ENCODE measurements around the gene TMEFF2.

TMEFF2 gene

DNA sequence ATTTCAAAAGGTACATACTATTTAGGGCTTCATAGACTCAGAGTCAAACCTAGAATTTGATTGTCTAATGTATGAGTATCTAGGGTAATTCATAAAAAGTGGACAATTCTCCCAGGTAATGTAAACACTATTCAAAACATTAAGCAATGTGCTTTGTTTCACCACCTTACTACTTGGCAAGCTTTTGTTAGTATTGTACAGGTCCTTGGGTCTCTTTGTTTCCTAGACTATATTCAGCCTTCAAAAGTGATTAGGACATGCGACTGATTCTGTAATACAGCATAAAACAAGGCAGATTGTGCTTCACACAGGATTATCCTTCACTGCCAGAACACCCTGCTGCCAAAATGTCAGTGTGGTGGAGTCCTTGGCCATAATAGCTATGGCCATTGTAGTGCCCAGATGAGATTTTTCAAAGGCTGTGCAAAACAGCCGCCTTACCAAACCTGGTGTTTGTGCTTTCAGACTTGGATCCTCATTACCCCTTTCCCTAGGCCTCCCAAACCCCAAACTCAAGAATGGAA lies 257.8 kb downstream of the TMEFF2 start:
- no peak for DNase-seq (ENCODE audit: low read depth)
- H3K4me3 ChIP-seq (ENCODE audit: low read length): no peak overlapping the region
- TF ChIP-seq, protein P1, sequence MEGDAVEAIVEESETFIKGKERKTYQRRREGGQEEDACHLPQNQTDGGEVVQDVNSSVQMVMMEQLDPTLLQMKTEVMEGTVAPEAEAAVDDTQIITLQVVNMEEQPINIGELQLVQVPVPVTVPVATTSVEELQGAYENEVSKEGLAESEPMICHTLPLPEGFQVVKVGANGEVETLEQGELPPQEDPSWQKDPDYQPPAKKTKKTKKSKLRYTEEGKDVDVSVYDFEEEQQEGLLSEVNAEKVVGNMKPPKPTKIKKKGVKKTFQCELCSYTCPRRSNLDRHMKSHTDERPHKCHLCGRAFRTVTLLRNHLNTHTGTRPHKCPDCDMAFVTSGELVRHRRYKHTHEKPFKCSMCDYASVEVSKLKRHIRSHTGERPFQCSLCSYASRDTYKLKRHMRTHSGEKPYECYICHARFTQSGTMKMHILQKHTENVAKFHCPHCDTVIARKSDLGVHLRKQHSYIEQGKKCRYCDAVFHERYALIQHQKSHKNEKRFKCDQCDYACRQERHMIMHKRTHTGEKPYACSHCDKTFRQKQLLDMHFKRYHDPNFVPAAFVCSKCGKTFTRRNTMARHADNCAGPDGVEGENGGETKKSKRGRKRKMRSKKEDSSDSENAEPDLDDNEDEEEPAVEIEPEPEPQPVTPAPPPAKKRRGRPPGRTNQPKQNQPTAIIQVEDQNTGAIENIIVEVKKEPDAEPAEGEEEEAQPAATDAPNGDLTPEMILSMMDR (conservative IDR thresholded peaks at IDR 0.05; ENCODE audit: low read length): no peak

DNA sequence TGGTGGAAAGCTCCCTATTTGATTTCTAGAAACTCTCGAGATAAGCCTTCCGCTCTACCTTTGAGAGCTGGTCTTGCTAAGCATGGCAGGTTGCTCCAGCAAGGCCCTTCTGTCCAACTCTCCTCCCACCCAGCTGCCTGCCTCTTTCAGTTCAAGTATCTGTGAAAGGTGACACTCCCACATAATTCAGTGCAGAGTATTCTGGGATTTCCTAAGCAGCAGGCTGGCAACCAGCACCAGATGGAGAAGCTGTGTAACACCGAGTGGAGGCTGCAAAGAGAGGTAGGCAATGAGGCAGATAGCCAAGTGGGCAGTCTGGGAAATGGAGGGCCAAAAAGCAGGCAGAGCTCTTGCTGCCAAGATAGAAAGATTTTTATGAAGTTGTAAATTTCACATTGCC lies 259.5 kb downstream of the TMEFF2 start:
- DNase-seq (ENCODE audit: low read depth): no peak
- H3K4me3 ChIP-seq (ENCODE audit: low read length): no peak overlapping the region
- TF ChIP-seq, protein P1 (conservative IDR thresholded peaks at IDR 0.05; ENCODE audit: low read length): no peak

DNA sequence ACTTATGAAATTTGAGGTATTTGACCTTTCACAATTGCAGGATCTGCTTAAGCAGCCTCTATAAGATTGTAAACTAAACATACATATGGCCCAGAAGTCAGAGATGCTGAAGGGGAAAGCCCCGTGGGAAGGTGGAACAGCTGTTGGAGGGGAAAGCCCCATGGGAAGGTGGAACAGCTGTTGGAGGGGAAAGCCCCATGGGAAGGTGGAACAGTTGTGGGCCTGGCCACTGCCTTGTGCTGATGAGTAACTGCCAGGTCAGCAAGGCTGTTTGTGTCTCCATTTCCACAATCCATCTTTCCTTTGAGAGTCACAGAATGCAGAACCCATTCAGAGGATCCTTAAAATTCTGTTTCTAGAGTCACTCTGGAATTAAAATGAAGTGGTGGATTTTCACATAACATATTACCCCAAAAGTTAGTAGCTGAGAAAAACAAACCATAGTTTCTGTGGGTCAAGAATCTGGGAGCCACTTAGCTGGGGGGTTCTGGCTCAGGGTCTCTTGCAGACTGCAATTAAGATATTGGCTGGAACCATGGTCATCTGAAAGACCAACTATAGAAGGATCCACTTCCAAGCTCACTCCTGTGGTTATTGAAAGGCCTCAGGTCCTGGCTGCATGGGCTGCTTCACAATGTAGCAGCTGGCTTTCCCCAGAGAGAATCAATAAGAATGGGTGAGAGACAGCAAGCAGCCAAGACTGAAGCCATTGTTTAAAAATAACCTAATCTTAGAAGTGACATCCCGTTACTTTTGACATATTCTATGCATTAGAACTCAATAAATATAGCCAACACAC lies 261.2 kb downstream of the TMEFF2 start:
- TF ChIP-seq, protein P1 (conservative IDR thresholded peaks at IDR 0.05; ENCODE audit: low read length): no peak
- no peak overlapping the region for H3K4me3 ChIP-seq (ENCODE audit: low read length)
- DNase-seq (ENCODE audit: low read depth): no peak

DNA sequence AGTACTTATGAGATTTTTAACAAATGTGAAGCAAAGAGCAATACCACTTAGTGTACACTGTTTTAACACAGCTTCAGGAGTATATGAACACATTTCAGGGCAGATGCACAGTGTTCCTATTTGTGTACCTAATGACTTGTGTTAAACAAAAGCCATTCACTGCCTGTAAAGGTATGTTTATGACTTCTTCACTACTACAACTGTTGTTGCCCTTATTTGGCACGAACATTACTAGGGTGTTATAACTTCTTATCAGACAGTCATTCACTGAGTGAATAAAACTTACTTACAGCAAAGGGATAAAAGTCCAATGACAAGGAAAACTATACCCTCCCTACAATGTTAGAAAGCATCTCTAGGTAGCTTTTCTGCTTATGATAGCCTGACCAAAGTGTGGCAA lies 262.4 kb downstream of the TMEFF2 start:
- H3K4me3 ChIP-seq (ENCODE audit: low read length): no peak overlapping the region
- TF ChIP-seq, protein P1 (conservative IDR thresholded peaks at IDR 0.05; ENCODE audit: low read length): no peak
- DNase-seq (ENCODE audit: low read depth): no peak

DNA sequence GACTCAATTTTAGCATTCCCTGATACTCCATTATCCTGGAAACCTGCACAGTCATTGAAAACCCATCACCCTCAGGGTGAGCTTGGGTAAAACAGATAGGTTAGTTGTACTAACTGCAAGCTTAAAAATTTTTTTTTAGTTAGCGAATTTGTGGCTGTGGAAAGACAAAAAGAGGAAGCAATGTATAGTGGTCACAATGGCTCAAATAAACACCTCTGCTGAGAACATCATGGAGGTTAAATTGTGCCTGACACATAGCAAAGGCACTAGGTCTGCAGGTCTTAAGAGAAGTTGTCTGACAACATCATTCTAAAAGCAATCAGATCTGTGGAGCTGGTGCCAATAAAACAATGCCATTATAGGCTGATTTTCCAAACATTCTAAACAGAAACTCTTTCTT lies 263.4 kb downstream of the TMEFF2 start:
- no peak overlapping the region for H3K4me3 ChIP-seq (ENCODE audit: low read length)
- TF ChIP-seq, protein P1 (conservative IDR thresholded peaks at IDR 0.05; ENCODE audit: low read length): no peak
- DNase-seq (ENCODE audit: low read depth): no peak

DNA sequence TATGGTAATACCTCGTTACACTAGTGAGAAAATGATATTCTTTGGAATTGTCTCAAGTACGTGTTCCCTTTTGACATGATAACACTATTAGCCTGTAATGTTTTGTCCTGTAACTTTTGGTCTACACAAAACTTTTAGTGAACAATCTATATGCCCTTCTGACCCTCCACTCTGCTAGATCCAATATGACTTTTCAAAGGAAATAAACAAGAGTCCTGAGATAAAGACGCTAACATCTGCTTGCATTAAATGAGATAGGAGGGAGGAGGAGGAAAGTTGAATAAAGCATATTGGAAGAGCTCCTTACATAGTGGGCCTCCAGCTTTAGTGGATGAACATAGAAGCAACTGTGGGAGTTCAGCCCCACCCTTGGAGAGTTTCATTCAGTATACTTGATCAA lies 264.5 kb downstream of the TMEFF2 start:
- no peak overlapping the region for H3K4me3 ChIP-seq (ENCODE audit: low read length)
- no peak for DNase-seq (ENCODE audit: low read depth)
- TF ChIP-seq, protein P1 (conservative IDR thresholded peaks at IDR 0.05; ENCODE audit: low read length): no peak

DNA sequence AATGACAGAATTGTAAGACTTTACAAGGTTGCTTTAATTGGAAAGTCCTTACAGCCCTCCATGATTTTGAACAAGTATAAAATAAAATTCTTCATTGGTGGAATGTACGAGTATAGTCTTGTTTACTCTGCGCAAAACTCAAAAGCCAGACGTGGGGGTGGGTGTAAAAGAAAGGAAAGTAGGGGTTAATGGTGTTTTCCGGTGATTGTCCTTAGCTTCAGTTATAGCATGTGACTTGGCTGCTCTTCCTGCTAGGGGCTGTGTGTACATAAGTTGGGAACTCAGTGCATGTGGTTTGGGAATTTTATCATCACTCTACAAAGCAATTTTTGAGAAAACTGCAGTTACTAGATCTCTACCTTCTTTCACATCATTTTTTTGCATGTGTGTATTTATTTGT lies 265.4 kb downstream of the TMEFF2 start:
- no peak overlapping the region for H3K4me3 ChIP-seq (ENCODE audit: low read length)
- DNase-seq (ENCODE audit: low read depth): no peak
- TF ChIP-seq, protein P1 (conservative IDR thresholded peaks at IDR 0.05; ENCODE audit: low read length): no peak

All from AG10803 (cell line).